Right cardiac atrium (tissue), 5 donors: ENCODE data around the gene STIM1. TPM values are rescaled to one million over a fixed set of nuclear protein-coding genes. Genes with fewer than 3 reads are reported as not detected.
A peak's percentile ranks its signal among the peaks of the same experiment; 100 is the strongest.

ENCODE experiments used
- ATAC-seq, 2 donors: fragments of 200-7000 bp; cut with Tn5 transposase; one replicate each; pipeline versions ENCODE4 v1.8.0 to v1.9.1; 2020; ENCODE audit warnings: moderate library complexity in 2 of 2, mild to moderate bottlenecking in 1 of 2
- DNase-seq, 3 donors: peaks; one replicate each; pipeline ENCODE4 v3.0.0-alpha.2; 2020
- H3K27ac ChIP-seq: one replicate; pipeline ENCODE4 v1.5.1; 2013; ENCODE audit warnings: mild to moderate bottlenecking, low read length, control low read depth, moderate library complexity
- H3K27me3 ChIP-seq: one replicate; pipeline ENCODE4 v1.6.1; 2013; ENCODE audit not compliant: control insufficient read depth, insufficient read depth
- H3K4me1 ChIP-seq: one replicate; pipeline ENCODE4 v1.6.1; 2013; ENCODE audit warnings: low read length; ENCODE audit not compliant: control insufficient read depth, insufficient read depth
- H3K4me3 ChIP-seq: one replicate; pipeline ENCODE4 v1.5.1; 2013; ENCODE audit warnings: low read length, control low read depth
- H3K9me3 ChIP-seq: one replicate; pipeline ENCODE4 v1.6.1; 2013; ENCODE audit warnings: low read length; ENCODE audit not compliant: control insufficient read depth
- WGBS: extraction: QIAGEN DNeasy Blood & Tissue Kit; methylation state at CpG from one replicate; pipeline ENCODE4 v1.1.7; 2013; 5-methylcytosine and 5-hydroxymethylcytosine counted together
- intact Hi-C, 4 donors: fragments of 100-400 bp; cut with DNase I; formaldehyde crosslinking; loops; one replicate each; pipeline versions ENCODE4 v1.11.0 to v1.14.0; 2022 to 2023
- polyA plus RNA-seq: library from polyadenylated mRNA; stranded (reverse); fragments of 200-250 nt; gene quantifications from one replicate; pipeline ENCODE4 v1.2.3, GENCODE V29; 2013
- total RNA-seq, 4 donors: library from RNA; stranded (reverse); fragmentation: NEBNext Ultra II Directional; extraction: Animal tissue kit (Norgen Biotek cat#: 25700); gene quantifications; one replicate each; pipeline ENCODE4 v1.2.1, GENCODE V29; 2021
- donor health status: healthy with polysubstance abuse.
- donor health status: DM: no; HTN: yes; CAD: no.
- donor health status: DM: no; HTN: no; CAD: no.
- donor health status: DM: no; HTN: yes; CAD: no; lungs with severe emphysema.
- donor health status: DM: yes; HTN: yes; CAD: no.

STIM1 gene
- total and polyA plus RNA-seq, 5 donors: 10.8 to 19.3 (median 15.8) TPM

- WGBS: 94% methylated on average over 3 of the region's 3 CpGs
- H3K27ac ChIP-seq: no peak overlapping the region
Measured at GRCh38 chr11:3983101-3983500, 127.6 kb downstream of the STIM1 start.

DNA sequence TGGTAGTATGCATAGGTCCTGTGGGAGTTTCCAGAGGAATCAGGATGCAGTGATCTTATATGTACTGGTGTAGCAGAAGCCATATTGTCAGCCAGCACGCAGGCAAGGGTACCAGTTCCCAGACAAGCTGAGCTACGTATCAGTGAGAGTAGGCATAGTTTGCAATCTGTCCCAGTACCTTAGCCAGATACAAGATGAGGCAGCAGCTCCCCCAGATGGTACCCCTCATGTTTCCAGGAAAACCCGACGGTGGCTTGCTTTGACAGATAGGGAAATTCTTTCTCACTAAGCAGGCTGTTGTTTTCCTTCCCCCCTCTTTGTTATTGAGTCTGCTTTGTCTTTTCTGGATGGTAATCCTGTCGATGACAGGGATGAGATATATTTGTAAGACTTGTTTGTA, 129.4 kb downstream of the STIM1 start:
- no peak overlapping the region for H3K27ac ChIP-seq
- DNase-seq (no peak), ATAC-seq (peak in 1 of 2 donors; percentile 28)

More at GRCh38 chr11:3983101-3983500, 127.6 kb downstream of the STIM1 start:
- DNase-seq (no peak), ATAC-seq (no peak)
- H3K4me3 ChIP-seq: no peak overlapping the region
- H3K4me1 ChIP-seq: no peaks in the 10 kb centered on the region
- H3K9me3 ChIP-seq: no peaks in the 10 kb centered on the region
- no peaks in the 10 kb centered on the region for H3K27me3 ChIP-seq
- intact Hi-C loops: no loop called here

DNA sequence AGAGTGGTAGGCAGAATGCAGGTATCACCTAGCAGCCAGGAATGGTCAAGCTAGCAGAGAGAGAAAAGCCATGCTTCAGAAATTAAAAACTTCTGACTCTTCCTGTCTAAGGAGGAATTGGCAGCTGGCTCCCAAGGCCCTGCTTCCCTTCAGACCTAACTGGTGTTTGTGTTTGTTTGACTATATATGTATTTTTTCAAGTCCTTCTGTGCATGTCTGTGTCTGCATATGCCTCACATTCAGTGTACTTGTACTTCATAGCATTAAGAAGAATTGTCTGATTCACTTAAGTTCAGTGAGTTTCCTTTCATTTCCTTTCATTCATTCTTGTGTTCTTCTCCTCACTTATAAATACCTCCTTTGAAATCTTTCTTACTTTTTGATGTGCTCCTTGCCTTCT, 130.2 kb downstream of the STIM1 start:
- Histone ChIP-seq H3K27ac (no peak overlapping the region), H3K9me3 (no peaks in the 10 kb centered on the region), H3K4me1 (no peaks in the 10 kb centered on the region), H3K4me3 (no peak overlapping the region), H3K27me3 (no peaks in the 10 kb centered on the region)
- ATAC-seq (no peak), DNase-seq (no peak)
- intact Hi-C loops: no loop called here

More for the DNA sequence above, 129.4 kb downstream of the STIM1 start:
- H3K4me1 ChIP-seq: no peaks in the 10 kb centered on the region
- H3K9me3 ChIP-seq: no peaks in the 10 kb centered on the region
- H3K4me3 ChIP-seq: no peak overlapping the region
- intact Hi-C loops: no loop called here
- H3K27me3 ChIP-seq: no peaks in the 10 kb centered on the region
- 51% methylated on average over 5 of the region's 5 CpGs for WGBS

DNA sequence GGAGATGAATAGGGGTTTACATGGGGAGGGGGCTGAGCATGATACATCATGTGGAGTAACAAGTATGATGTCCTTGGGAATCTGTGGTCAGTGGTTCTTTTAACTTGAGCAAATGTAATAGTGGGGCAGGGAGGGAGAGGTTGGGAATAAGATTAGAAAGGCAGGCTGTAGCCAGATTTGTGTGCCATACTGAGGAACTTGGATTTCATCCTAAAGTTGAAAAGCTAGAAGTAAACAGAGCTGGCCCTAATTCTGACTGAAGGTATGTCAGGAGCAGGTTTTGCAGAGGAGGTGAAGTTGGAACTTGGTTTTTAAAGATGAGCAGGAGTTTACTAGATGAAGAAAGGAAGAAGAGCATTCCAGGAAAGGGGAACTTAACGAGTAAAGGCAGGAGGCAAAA, 130.8 kb downstream of the STIM1 start:
- intact Hi-C loops: no loop called here
- Histone ChIP-seq H3K4me3 (no peak overlapping the region), H3K27ac (no peak overlapping the region), H3K27me3 (no peaks in the 10 kb centered on the region), H3K9me3 (no peaks in the 10 kb centered on the region), H3K4me1 (no peaks in the 10 kb centered on the region)
- 76% methylated on average over 1 of the region's 1 CpG for WGBS
- ATAC-seq: no peak
- DNase-seq: no peak

DNA sequence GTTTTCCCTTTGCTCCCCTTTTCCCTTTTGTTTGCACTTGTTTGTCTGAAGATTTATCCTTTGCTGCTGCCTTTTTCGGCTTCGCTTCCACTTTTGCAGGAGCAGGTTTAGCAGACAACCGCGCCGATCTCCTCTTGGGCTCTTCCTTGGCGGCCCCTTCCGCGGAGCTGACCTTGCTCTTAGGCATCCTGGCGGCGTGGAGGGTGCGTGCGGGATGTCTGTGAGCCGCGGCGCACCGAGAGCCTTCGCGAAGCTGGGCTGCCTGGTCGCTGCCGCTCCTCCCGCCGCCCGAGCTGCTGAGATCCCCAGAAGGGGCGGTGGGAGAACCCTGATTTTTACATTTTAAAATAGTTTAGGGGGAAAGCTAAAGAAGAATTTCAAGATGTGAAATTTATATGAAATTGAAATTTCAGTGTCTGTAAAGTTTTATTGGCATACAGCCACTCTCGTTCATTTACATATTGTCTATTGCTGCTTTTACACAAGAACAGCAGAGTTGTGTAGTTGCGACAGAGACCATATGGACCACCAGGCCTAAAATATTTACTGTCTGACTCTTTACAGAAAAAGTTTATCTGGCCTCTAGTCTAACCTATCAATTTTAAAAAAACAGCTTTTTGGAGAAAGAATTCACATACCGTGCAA, 133.9 kb downstream of the STIM1 start:
- no peaks in the 10 kb centered on the region for H3K27me3 ChIP-seq

DNA sequence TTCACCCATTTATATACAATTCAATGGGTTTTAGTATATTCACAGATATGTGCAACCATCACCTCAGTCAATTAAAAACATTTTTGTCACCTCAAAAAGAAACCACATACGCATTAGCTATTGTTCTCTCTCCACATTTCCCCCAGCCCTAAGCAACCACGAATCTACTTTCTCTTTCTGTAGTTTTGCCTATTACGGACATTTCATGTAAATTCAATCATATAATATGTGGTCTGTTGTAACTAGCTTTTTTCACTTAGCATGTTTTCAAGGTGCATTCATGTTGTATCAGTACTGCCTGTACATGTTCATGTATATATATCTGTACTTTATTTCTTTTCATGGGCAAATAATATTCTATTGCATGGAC, 134.4 kb downstream of the STIM1 start:
- no peak for ATAC-seq
- Histone ChIP-seq H3K4me1 (no peaks in the 10 kb centered on the region), H3K4me3 (no peak overlapping the region), H3K9me3 (no peaks in the 10 kb centered on the region), H3K27ac (no peak overlapping the region), H3K27me3 (no peaks in the 10 kb centered on the region)
- WGBS: 91% methylated on average over 3 of the region's 3 CpGs
- DNase-seq: no peak
- intact Hi-C loops: no loop called here

More for the DNA sequence above, 133.9 kb downstream of the STIM1 start:
- intact Hi-C loops: no loop called here
- no peaks in the 10 kb centered on the region for H3K9me3 ChIP-seq
- H3K4me1 ChIP-seq: no peaks in the 10 kb centered on the region
- WGBS: 66% methylated on average over 27 of the region's 27 CpGs
- no peak overlapping the region for H3K27ac ChIP-seq
- no peak for ATAC-seq
- H3K4me3 ChIP-seq: no peak overlapping the region
- no peak for DNase-seq

DNA sequence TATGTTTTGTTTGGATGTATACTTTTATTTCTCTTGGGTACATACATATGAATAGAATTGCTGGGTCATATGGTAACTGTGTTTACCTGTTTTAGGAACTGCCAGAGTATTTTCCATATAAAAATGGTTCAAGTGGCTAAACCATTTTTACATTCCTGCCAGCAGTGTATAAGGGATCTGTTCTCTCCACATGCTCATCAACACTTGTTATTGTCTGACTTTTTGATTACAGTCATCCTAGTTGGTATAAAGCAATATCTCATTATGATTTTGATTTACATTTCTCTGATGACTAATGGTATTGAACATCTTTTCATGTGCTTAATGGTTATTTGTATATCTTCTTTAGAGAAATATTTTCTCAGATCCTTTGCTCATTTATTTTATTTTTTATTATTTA, 134.9 kb downstream of the STIM1 start:
- H3K27me3 ChIP-seq: no peaks in the 10 kb centered on the region
- H3K4me3 ChIP-seq: no peak overlapping the region
- H3K27ac ChIP-seq: no peak overlapping the region
- intact Hi-C loops: no loop called here
- DNase-seq: no peak
- H3K4me1 ChIP-seq: no peaks in the 10 kb centered on the region
- ATAC-seq: no peak
- no peaks in the 10 kb centered on the region for H3K9me3 ChIP-seq

DNA sequence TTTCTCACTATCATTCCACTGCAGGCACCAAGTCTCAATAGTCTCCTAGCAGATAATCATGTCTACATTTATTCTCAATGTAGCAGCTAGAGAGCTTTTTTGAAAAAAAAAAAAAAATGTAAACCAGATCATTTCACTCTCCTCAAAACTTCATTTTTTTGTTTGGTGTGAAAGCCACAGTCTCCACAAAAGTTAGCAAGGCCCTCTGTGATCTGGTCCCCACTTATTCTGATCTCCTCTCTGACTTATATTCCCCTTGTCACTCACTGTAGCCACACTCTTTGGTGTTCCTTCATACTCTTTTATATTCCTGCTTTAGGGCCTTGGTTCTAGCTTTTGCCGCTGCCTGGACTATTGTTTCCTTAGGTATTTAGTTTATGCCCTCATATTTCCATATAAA, 137.5 kb downstream of the STIM1 start:
- H3K27ac ChIP-seq: no peak overlapping the region
- peaks cover under 1% of the 10 kb centered on the region for H3K27me3 ChIP-seq
- no peak for ATAC-seq
- peaks cover 6% of the 10 kb centered on the region for H3K4me1 ChIP-seq
- intact Hi-C loops: no loop called here
- no peak overlapping the region for H3K4me3 ChIP-seq
- no peak for DNase-seq
- H3K9me3 ChIP-seq: no peaks in the 10 kb centered on the region
- 100% methylated on average over 1 of the region's 1 CpG for WGBS

GRCh38 chr11:3994030-3994640, 138.7 kb downstream of the STIM1 start:
- Histone ChIP-seq H3K4me1 (peaks cover 6% of the 10 kb centered on the region), H3K4me3 (no peak overlapping the region), H3K27me3 (peaks cover 2% of the 10 kb centered on the region), H3K9me3 (no peaks in the 10 kb centered on the region), H3K27ac (no peak overlapping the region)
- no peak for ATAC-seq
- intact Hi-C loops: no loop called here
- no peak for DNase-seq
- 92% methylated on average over 6 of the region's 6 CpGs for WGBS

DNA sequence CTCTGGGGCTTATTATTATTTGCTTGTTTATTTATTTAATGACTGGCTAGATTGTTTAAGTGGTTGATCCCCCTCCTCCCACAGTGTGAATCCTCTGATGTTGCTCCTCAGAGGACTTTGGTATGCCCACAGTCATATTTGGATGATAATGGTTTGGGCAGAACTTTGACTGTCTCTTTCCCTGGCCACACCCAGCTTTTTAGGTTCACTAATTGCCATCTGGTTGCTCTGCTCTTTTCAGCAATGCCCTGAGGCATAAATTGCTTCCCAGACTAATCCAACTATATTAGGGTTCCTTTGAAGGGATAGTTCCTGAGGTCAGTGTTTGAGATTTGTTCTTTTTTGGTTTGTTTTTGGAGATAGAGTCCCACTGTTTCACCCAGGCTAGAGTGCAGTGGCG, 139.8 kb downstream of the STIM1 start:
- intact Hi-C loops: no loop called here
- Histone ChIP-seq H3K9me3 (no peaks in the 10 kb centered on the region), H3K4me1 (peaks cover 6% of the 10 kb centered on the region), H3K27ac (no peak overlapping the region), H3K4me3 (no peak overlapping the region), H3K27me3 (peaks cover 2% of the 10 kb centered on the region)
- DNase-seq (no peak), ATAC-seq (no peak)
- 92% methylated on average over 1 of the region's 1 CpG for WGBS

DNA sequence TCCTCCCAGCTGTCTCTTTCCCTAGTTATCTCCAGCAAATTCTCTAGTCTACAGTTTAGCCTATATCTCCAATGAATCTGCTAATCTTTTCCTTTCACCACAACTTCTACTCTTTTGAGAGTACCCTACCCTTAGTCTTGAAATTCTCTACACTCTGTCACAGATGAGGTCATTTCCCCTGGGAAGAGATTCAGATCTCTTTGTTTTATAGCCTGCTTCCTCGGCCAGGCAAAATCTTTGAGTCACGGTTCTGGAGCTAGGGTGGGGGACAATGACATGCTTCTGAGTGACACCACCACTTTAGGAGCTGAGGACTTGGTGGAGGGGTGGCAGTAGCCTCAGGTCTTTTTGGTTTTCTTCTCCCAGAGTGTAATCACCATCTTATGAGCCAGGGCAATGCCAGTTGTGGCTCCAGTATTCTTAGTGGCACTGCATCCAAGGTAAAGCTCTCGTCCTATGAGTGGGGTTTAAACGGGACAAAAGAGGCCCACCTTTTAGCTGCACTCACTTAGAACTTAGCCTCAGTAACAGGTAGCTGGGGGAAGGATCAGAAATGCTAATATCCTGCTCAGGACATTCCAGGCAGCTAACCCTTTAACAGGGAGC, 140.6 kb downstream of the STIM1 start:
- no peak for DNase-seq
- intact Hi-C loops: no loop called here
- no peaks in the 10 kb centered on the region for H3K9me3 ChIP-seq
- ATAC-seq: peak in 1 of 2 donors; percentile 88
- H3K4me1 ChIP-seq: peaks cover 6% of the 10 kb centered on the region
- no peak overlapping the region for H3K27ac ChIP-seq
- H3K27me3 ChIP-seq: peaks cover 2% of the 10 kb centered on the region
- no peak overlapping the region for H3K4me3 ChIP-seq
- 54% methylated on average over 4 of the region's 4 CpGs for WGBS
